IMR-90 (cell line): ENCODE data around the gene BCL11A.

Source experiments
- CEBPB ChIP-seq: IDR thresholded peaks from 2 replicates; pipeline ENCODE4 v1.6.1; 2012; ENCODE audit warnings: low read depth, low read length, improper control_type of control experiment
- POLR2A ChIP-seq: IDR thresholded peaks from 2 replicates; pipeline ENCODE4 v1.6.1; 2012; ENCODE audit warnings: mild to moderate bottlenecking, low read depth, low read length
- RFX5 ChIP-seq: IDR thresholded peaks from 2 replicates; pipeline ENCODE4 v1.8.0; 2012; ENCODE audit warnings: low read depth, mild to moderate bottlenecking, low read length, moderate library complexity
- SMC3 ChIP-seq: fragments of 150-350 bp; IDR thresholded peaks from 2 replicates; pipeline ENCODE4 v1.6.1; 2016; ENCODE audit warnings: low read depth, mild to moderate bottlenecking, antibody characterized with exemption, low read length, moderate library complexity
- TF ChIP-seq, protein P1 (sequence below): conservative IDR thresholded peaks from 2 replicates; pipeline ENCODE4 v1.5.1; 2012; ENCODE audit warnings: mild to moderate bottlenecking, low read depth, low read length, improper control_type of control experiment

- TF ChIP-seq SMC3: no peak
- TF ChIP-seq POLR2A: no peak
- TF ChIP-seq, protein P1, sequence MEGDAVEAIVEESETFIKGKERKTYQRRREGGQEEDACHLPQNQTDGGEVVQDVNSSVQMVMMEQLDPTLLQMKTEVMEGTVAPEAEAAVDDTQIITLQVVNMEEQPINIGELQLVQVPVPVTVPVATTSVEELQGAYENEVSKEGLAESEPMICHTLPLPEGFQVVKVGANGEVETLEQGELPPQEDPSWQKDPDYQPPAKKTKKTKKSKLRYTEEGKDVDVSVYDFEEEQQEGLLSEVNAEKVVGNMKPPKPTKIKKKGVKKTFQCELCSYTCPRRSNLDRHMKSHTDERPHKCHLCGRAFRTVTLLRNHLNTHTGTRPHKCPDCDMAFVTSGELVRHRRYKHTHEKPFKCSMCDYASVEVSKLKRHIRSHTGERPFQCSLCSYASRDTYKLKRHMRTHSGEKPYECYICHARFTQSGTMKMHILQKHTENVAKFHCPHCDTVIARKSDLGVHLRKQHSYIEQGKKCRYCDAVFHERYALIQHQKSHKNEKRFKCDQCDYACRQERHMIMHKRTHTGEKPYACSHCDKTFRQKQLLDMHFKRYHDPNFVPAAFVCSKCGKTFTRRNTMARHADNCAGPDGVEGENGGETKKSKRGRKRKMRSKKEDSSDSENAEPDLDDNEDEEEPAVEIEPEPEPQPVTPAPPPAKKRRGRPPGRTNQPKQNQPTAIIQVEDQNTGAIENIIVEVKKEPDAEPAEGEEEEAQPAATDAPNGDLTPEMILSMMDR: no peak
- no peak for TF ChIP-seq CEBPB
- TF ChIP-seq RFX5: no peak
These were observed 46.1 kb downstream of the BCL11A start for GRCh38 chr2:60507211-60507965.
